ACHN (cell line): ENCODE results near the gene KCP.

Experiments
- DNase-seq: peaks from one replicate; pipeline ENCODE4 v3.0.0-alpha.2; 2015
- in situ Hi-C: cut with HindIII; loops from 2 replicates; pipeline ENCODE4 v1.10.0; 2017; ENCODE audit warnings: low sequenced_read_pairs, low pct_ligation_motif_present, low pct_unique_long_range_greater_than_20kb

Gene KCP

DNA sequence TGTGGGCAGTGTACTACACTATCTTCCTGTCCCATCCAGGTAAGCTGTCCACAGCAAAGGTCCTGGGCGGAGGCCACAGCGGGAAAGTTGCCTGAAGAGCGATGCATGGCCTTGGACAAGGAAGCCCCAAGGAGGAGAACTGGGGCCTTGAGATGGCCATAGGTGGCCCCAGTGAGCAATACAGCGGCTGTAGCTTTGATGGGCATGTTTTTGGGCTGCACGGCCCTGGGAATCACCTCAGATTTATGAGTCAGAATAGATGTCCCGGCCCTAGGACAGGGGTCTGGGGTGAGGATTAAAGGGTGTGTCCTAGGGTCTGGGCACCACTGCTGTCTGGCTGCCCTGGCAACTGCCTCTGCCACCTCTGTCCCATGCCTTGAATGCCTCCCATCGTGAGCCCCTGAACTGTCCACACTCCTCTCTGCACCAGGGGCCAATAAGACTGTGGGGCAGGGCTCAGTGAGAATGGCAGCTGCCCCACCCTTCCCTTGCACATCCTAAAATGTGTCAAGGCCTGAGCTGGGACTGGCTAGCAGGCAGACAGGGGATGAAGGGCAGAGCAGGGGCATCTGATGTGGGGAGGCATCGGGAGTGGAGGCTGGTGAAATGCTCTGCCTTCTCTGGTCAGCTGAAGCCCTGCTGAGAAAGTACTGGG is 17.8 kb upstream of the KCP start:
- in situ Hi-C loops, result no loop called here
- no peak for DNase-seq

DNA sequence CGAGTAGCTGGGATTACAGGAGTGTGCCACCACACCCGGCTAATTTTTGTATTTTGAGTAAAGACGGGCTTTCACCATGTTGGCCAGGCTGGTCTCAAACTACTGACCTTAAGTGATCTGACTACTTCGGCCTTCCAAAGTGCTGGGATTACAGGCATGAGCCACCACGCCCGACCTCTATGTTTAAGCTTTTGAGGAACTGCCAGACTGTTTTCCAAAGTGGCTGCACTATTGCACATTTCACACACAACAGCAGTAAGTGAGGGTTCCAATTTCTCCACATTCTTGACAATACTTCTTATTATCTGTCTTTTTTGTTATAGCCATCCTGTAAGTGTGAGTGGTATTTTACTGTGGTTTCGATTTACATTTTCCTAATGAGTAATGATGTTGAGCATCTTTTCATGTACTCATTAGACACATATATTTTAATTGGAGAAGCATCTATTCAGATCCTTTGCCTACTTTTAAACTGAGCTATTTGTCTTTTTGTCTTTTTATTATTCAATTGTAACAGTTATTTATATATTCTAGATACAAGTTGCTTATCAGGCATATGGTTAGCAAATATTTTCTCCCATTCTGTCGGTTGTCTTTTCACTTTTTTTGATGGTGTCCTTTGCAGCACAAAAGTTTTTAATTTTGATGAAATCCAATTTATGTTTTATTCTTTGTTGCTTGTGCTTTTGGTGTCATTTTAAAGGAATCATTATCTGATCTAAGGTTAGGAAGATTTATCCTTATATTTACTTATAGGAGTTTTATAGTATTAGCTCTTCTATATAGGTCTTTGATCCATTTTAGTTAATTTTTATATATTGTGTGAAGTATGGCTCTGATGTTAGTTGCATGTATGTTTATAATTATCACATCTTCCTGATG is 14.4 kb upstream of the KCP start:
- in situ Hi-C loops, result no loop called here

DNA sequence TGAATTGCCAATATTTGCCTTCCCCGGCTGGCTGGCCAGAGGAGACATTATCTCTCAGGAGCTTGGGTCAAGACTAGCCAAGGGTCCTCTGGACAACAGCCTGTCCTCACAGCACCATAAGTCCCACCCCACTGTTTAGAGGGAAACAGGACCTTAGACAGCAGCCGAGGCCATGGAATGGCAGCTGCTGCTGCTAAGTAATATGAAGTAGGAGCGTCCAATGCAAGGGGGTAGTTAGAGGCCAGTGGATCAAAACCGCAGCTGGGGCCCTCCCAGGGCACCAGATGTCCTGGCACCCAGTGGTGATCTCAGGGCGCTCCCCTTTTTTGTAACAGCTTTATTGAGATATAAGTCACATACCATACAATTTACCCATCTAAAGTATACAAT is 12.9 kb upstream of the KCP start:
- no peak for DNase-seq
- in situ Hi-C loops, result no loop called here

More for the DNA sequence above, 14.4 kb upstream of the KCP start:
- no peak for DNase-seq

DNA sequence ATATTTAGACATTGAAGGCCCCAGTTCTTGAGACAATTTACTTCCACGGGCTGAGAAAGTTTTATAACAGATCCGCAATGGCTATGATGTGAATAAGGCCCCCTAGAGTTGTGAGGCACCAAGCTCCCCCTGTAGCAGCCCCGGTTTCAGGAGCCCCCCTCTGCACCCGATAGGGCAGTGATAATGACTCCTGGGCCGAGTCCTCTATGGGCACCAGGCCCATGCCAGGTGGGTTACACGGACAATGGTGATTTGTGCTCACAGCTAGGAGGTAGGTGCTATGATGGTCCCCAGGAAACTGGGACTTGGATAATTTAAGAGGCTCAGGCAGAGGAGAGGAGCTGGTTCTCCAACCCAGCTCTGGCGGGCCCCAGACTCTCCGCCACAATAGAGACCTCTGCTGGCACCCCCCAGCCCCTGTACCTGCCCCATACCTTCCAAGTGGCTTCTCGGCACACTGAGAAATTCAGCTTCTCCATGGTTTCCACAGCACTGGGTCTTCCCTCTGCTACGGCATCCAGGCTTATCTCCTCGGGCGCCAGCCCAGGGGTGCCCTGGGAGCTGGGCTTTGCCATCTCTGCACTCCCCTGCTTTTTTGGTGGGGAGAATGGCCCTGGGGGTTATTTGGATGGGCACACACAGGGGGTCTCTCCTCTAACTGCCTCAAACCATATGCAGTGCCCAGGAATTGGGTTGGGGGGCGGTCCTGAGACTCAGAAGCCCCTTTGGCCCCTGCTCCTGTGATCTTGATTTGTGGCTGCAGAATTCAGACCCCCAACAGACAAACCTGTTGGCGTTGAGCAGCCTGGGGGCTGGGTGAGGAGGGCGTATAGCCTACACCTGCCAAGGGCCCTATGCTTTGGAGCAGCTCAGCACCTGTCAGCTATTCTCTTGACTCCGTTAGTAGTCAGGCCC is 12.2 kb upstream of the KCP start:
- in situ Hi-C loops, result no loop called here

DNA sequence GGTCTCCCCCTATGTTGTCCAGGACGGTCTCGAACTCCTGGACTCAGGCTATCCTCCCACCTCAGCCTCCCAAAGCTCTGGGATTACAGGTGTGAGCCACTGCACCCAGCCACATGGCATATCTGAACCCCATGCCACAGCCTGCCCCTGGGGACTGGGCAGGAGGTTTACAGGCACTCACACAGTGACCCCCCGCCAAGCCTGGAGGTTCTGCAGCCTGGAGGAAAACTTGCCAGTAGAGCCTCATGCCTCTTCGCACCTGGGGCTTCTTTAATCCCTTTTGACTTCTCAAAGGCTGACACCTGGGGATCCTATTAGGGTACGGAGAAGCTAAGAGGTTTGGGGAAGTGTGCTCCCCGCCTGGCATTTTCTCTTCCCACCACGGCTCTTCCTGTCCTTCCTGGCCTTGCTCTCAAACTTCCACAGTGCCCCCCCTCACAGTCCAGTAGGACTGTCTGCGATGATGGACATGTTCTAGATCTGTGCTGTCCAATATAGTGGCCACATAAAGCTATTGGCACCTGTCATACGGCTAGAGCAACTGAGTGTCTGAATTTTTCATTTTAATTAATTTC is 11.4 kb upstream of the KCP start:
- in situ Hi-C loops, result no loop called here
- DNase-seq, result no peak

More for the DNA sequence above, 12.2 kb upstream of the KCP start:
- no peak for DNase-seq

DNA sequence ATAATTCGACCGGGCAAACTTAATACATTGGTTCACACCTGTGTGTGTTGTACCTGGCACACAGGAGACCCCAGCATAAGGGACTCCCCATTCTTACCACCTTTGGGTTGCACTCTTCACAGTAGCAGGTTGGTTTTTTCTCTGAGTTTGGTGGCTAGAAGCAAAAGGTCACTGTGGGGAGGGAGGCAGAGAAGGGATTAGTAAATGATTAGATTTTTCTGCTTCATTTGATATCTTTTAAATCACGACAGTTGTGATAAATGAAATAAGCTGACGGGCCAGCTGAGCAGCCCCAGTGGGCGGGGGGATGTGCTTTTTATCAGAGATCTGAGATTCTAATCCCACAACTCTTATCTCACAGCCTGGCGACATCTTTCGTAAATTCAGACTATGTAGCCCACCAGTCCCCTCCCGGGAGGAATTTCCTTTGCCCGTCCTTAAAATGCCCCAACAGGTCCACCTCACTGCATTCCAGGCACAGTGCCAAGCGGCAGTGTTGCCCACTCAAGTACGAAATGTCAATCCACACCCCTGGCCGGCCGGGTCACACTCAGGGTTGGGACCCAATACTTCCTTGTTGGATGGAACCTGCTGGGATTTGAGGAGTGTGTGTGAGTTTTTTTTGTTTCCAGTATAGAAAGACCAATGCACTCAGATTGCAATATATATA is 10.5 kb upstream of the KCP start:
- DNase-seq, result peak; percentile 80
- in situ Hi-C loops, result no loop called here

DNA sequence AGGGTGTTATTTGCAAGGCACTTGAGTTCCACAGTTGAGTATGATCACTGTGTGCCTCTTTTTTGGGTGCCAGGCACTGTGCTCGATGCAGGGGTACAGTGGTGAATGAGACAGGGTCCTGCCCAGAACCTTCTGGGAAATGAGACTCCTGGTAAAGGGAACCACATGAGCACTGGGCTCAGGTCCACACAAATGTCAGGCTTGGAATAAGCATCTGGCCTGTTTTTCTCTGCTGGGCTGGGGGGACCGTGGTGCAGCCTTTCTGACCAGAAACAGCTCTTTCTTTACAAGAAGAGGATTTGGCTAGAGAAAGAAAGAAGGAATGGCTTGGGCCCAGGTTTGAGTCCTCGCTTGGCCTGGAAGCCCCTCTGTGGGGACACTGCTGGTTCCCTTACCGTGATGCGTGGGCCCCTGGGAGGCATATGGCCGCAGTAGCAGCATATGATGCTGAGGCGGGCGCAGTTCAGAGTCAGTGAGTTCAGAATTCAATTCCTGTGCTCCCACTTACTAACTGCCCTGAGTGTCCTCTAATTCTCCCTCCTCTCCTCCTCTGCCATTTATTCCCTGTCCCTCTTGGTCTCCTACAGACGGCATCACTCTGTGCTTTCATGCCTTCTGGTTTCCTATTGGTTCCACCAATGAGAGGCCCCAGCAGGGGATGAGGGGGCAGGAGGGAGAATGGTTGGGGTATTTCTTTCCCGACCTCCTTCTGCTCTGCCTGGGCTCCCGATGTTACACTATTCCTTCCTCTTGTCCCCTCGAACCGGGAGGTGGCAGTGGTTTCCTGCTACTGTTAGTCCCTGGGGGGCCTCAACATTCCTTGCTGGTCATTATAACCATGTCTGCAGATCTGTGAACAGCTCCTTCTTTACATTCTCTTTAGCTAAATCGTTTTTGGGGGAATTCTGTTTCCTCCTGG is 9.6 kb upstream of the KCP start:
- in situ Hi-C loops, result no loop called here
- DNase-seq, result peak; percentile 69

DNA sequence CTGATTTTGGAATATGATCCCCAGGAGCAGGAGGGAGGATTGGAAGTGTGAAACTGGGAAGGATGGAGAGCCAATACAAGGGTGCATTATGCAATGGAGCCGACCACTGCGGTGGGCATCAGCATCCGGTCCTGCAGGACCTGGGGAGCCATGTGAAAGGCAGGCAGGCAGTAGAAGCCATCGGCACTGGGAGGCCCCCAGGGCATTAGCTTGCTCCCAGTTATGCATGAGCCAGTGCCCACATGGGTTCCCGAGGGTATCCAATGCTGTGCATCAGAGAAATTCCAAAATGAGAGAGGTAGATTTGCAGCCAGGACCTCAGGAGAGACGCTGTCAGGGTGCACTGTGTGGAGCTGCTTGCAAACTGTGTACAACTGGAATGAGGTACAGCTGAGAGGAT is 8.7 kb upstream of the KCP start:
- in situ Hi-C loops, result no loop called here
- DNase-seq, result no peak

DNA sequence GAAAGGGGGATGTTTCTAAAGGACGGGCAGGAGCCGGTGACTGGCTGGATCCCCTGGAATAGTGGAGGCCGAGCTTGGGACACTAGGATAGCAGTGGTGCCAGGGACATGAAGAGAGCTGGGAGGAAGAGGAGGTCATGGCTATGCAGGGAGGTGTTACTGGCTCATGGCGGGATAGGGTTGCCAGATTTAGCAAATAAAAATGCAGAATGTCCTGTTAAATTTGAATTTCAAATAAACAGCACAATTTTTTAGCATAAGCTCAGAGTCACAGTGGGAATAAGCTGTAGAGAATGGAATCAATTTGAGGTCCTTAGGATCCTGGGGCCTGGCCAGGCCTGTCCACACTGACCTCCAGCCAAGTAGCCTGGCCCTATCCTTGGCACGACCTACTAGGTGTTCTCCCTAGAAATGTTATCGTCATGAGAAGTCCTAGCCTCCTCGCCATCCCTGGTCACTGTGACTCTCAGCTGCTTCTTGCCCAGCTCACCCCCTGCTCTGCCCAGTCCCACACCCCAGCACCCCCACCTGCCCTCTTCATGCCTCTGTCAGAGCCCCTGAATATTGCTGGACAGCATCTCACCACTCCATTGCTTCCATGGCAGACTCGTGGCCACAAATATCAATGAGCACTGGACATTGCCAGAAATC is 7.6 kb upstream of the KCP start:
- in situ Hi-C loops, result no loop called here
- DNase-seq, result no peak

DNA sequence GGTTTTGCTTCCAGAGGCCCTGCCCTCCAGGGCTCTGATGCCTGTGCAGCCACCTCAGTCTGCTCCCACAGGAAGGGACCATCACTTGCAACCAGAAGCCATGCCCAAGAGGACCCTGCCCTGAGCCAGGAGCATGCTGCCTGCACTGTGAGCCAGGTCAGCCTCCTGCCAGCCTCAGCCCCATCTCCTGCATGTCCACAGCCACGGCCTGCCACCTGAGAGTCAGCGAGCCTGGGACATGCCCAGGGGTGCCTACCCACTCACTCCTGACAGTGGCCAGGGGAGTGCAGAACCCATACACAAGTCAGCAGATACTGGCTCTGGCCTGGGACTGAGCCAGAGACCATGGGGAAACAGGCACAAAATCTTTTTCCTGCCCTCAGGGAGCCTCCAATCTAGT is 6.6 kb upstream of the KCP start:
- DNase-seq, result no peak

DNA sequence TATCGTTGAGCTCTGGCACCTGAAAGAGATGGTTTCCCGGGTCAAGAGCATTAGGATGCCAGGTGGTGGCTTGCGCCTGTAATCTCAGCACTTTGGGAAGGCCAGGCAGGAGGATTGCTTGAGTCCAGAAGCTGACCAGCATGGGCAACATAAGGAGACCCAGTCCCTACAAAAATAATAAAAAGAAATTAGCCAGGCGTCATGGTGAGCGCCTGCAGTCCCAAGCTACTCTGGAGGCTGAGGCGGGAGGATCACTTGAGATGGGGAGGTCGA is 6.1 kb upstream of the KCP start:
- DNase-seq, result no peak
- in situ Hi-C loops, result no loop called here

More for the DNA sequence above, 6.6 kb upstream of the KCP start:
- in situ Hi-C loops, result no loop called here

DNA sequence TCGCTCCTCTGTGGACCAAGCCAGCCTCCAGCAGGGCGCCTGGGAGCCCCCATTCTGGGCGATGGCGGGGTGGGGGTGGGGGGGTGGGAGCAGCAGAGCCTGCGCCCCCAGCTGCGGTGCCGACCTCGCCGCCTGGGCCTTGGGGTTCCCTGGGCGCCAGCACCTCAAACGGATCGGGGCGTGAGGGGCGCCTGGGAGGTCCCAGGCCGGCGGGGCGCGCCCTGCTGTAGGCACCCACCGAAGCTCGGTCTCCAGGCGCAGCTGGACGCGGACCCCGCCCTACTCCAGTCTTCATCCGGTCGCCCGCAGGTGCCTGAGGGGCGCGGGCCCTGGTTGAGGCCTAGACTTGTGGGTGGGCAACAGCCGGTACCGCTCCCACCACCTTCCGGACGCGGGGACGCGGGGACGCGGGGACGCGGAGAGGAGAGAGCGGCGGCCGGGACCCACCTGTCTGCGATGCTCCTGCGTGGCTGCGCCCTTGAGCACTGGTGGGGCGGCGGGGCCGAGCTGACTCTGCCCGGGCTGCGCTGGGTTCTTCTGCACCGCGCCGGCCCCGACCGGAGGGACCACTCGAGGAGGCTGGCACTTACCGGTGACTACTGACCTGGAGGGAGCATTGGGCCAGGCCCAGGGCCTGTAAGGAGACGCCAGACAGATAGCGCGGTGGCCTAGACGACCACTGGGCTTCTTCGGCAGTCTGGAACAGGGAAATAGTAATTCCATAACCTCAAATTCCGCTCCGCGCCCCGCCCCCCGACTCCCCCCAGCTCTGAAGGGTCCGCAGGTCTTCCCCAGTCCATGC is 5.5 kb upstream of the KCP start:
- DNase-seq, result no peak
- in situ Hi-C loops, result no loop called here

DNA sequence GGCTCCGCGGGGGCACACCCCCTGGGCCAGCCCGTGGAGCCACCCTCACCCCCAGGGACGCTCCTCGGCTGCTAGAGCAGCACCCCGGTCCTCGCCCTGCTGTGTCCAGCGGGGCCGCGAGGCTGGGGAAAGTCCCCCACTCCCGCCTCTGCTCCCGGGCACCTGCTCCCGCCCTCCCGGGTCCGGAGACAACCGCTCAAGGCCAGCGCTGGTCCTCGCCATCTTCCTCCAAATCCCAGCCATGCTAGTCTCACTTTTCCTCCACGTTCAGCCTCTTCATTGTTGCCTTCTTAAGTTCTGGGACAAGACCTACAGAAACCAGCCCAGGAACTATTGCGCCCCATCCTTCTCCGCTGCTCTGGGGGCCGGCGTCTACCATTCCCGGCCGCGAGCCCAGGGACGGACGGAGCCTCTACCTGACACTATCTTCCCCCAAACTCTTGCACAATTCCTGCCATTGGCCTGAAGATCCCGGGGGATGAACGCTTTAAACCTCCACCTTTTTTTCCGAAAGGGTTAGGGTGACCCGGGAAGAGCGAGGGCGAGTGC is 4.8 kb upstream of the KCP start:
- no peak for DNase-seq
- in situ Hi-C loops, result no loop called here

DNA sequence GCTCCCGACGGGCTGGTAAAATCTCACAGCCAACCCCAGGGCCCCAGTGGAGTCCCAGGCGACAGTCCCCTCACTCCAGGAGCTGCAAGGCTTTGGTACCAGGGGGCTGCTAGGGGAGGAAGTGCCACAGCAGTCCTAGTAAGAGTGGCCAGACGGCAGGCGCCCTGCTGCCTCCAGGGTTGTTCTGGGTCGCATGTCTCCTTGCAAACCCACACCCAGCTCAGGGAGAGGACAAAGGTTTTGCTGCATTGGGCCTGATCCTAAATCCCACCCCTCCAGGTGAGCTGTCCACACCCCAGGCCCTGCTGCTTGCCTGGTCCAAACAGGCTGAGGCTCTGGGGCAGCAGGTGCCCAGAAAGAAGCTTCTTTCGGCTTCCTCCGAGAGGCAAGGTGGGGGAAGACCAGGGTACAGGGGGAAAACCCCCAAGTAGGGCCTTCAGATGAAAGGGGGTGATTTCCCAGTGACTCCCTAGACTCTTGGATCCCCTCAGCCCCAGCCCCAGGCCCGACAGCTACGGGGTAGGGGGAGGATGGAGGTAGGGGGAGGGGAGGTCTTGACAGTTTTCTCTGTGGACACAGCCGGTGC is 4.2 kb upstream of the KCP start:
- no peak for DNase-seq
- in situ Hi-C loops, result no loop called here

DNA sequence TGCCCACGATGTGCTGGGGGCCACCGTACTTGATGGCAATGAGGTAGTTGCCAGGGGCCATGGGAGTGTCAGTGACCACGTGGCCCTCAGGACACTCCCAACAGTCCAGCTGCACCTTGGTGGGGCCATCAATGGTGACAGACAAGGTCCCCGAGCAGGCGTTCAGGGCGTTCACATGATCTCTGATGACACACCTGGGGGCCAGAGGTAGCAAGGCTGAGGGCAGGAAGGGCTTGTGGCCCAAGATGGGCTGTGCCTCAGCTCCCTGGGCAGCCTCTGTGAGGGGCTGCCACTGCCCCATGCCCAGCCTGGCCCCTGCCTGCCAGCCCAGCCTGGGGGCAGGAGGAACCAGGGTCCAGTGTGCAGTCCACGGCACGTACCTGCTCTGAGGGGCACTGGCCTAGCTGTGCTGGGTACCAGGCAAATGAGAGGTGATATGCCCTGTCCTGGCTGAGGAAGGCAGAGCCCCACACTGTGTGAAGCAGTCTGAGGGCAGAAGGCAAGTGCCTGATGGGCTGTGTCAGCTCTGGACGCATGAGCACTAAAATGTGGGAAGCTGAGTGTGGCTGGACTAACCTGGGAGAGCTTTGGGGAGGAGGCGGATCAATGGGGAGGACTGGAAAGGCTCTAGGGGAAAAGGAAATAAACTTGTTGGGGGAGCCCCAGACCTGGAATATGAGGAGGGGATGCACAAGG is 3.5 kb upstream of the KCP start:
- in situ Hi-C loops, result no loop called here
- no peak for DNase-seq
